K562 (cell line): Measurements from ENCODE around the gene SCAP. TPM values are rescaled to one million over a fixed set of nuclear protein-coding genes. Genes with fewer than 3 reads are reported as not detected.
A peak's percentile ranks its signal among the peaks of the same experiment; 100 is the strongest.

Experiments
- BMI1 ChIP-seq: fragments of 150-350 bp; IDR thresholded peaks from 2 replicates; pipeline ENCODE4 v1.6.1; 2014; ENCODE audit warnings: low read length
- CSDE1 ChIP-seq, 2 experiments: fragments of 450-650 bp; IDR thresholded peaks; 2 replicates each; pipeline ENCODE4 v1.6.1; 2016; ENCODE audit warnings: mild to moderate bottlenecking in 1 of 2
- E2F5 ChIP-seq: sonication (generic); formaldehyde crosslinking; IDR thresholded peaks from 2 replicates; pipeline ENCODE4 v1.8.0; 2022; ENCODE audit warnings: mild to moderate bottlenecking, missing genetic modification reagents
- ELF2 ChIP-seq: fragments of 250-450 bp; sonication (Bioruptor Pico); IDR thresholded peaks from 2 replicates; pipeline ENCODE4 v1.5.0; 2021; ENCODE audit warnings: mild to moderate bottlenecking
- ELK1 ChIP-seq: sonication (generic); formaldehyde crosslinking; IDR thresholded peaks from 2 replicates; pipeline ENCODE4 v1.8.1; 2022; ENCODE audit warnings: missing genetic modification reagents
- GMEB1 ChIP-seq: fragments of 250-450 bp; sonication (Bioruptor Pico); IDR thresholded peaks from 2 replicates; pipeline ENCODE4 v1.4.0; 2020; ENCODE audit warnings: mild to moderate bottlenecking
- HMBOX1 ChIP-seq: sonication (generic); IDR thresholded peaks from 2 replicates; pipeline ENCODE4 v1.6.1; 2016
- JUN ChIP-seq, 2 experiments: sonication (generic) in 1 of 2; formaldehyde crosslinking in 1 of 2; IDR thresholded peaks; 2 replicates each; pipeline versions ENCODE4 v1.6.1 to v1.8.0; 2012 to 2022; ENCODE audit warnings: borderline replicate concordance in 2 of 2, mild to moderate bottlenecking in 2 of 2, improper control_type of control experiment in 1 of 2, low read depth in 1 of 2, low read length in 1 of 2, missing genetic modification reagents in 1 of 2
- JUND ChIP-seq, 2 experiments: IDR thresholded peaks; 2 replicates in 1 of 2; 3 replicates in 1 of 2; pipeline ENCODE4 v1.6.1; 2011; ENCODE audit warnings: borderline replicate concordance in 2 of 2, low read depth in 2 of 2, low read length in 2 of 2, improper control_type of control experiment in 1 of 2, missing biosample characterization in 1 of 2, missing genetic modification characterization in 1 of 2, missing genetic modification reagents in 1 of 2
- KLF1 ChIP-seq: fragments of 450-650 bp; IDR thresholded peaks from 2 replicates; pipeline ENCODE4 v1.6.1; 2016; ENCODE audit warnings: missing genetic modification characterization, missing compliant biosample characterization
- MEF2D ChIP-seq: conservative IDR thresholded peaks from 2 replicates; pipeline ENCODE4 v1.6.1; 2016; ENCODE audit warnings: low read depth, missing genetic modification characterization, missing compliant biosample characterization
- MXI1 ChIP-seq: IDR thresholded peaks from 2 replicates; pipeline ENCODE4 v1.6.1; 2011; ENCODE audit warnings: low read depth, mild to moderate bottlenecking, improper control_type of control experiment, low read length
- PATZ1 ChIP-seq: fragments of 250-450 bp; sonication (Bioruptor Pico); IDR thresholded peaks from 2 replicates; pipeline ENCODE4 v1.5.0; 2020; ENCODE audit warnings: mild to moderate bottlenecking, borderline replicate concordance
- PHF20 ChIP-seq: fragments of 450-650 bp; IDR thresholded peaks from 2 replicates; pipeline ENCODE4 v1.6.1; 2018; ENCODE audit not compliant: partially characterized antibody
- SREBF1 ChIP-seq: fragments of 150-350 bp; IDR thresholded peaks from 2 replicates; pipeline ENCODE4 v1.6.1; 2014; ENCODE audit warnings: antibody characterized with exemption, low read depth, low read length, borderline replicate concordance
- TAF9B ChIP-seq: fragments of 450-650 bp; IDR thresholded peaks from 2 replicates; pipeline ENCODE4 v1.6.1; 2018; ENCODE audit warnings: mild to moderate bottlenecking; ENCODE audit not compliant: partially characterized antibody
- ZFP36 ChIP-seq: fragments of 150-350 bp; IDR thresholded peaks from 2 replicates; pipeline ENCODE4 v1.6.1; 2018; ENCODE audit warnings: low read length, low read depth; ENCODE audit not compliant: partially characterized antibody
- ZNF436 ChIP-seq: fragments of 250-450, 450-650 bp; sonication (Bioruptor Pico); formaldehyde crosslinking; IDR thresholded peaks from 2 replicates; pipeline ENCODE4 v1.7.0; 2020; ENCODE audit warnings: mild to moderate bottlenecking
- polyA plus RNA-seq, 8 experiments: library from polyadenylated mRNA; depleted of rRNA in 4 of 8; stranded (reverse) in 5 of 8; unstranded in 3 of 8; fragments of >200 nt; fragmentation: Nextera tagmentation in 2 of 8; fragmentation: Illumina TruSeq in 1 of 8; extraction: Ambion mirVana in 2 of 8; extraction: Trizol in 1 of 8; gene quantifications; 2 replicates each; pipeline versions ENCODE4 v1.2.1 to v1.2.3, GENCODE V29; 2011 to 2014; ENCODE audit warnings: inconsistent platforms in 1 of 8, missing spikeins in 1 of 8
- total RNA-seq, 7 experiments: library from RNA; depleted of rRNA in 6 of 7; stranded (reverse); fragments of >200 nt in 6 of 7; fragmentation: Illumina TruSeq in 2 of 7; extraction: Trizol in 2 of 7; gene quantifications; 2 replicates each; pipeline versions ENCODE4 v1.2.1 to v1.2.3, GENCODE V29; 2011 to 2021; ENCODE audit warnings: low replicate concordance in 1 of 7

SCAP gene
- total and polyA plus RNA-seq, 9 of the 15 experiments (the other 6 are each of a cell fraction or from before 2014, with no cell fraction given) = 2.6 to 104 (median 37.8) TPM

- TF ChIP-seq JUN (IDR thresholded peaks at IDR 0.05; ENCODE audit: borderline replicate concordance, low read depth, low read length) (peak; percentile 40; the same call in 1 of the 2 replicates), JUN (CRISPR knock-in tag; IDR thresholded peaks at IDR 0.05; ENCODE audit: borderline replicate concordance) (0 out of 2 replicates have a peak, but pooled peaks have one; percentile 43), E2F5 (CRISPR knock-in tag) (peak; percentile 76; the same call in 1 of the 2 replicates), ZNF436 (no peak), ELK1 (CRISPR knock-in tag) (no peak), PATZ1 (CRISPR knock-in tag) (no peak), MXI1 (peak; percentile 62; the same call in 1 of the 2 replicates), SREBF1 (no peak), KLF1 (tag) (no peak; the same call in 1 of the 2 replicates), PHF20 (no peak), JUND (IDR thresholded peaks at IDR 0.05; ENCODE audit: borderline replicate concordance, low read depth, low read length) (peak; percentile 59; the same call in 1 of the 2 replicates), JUND (tag; IDR thresholded peaks at IDR 0.05; ENCODE audit: borderline replicate concordance, low read depth, low read length) (peak; percentile 77; the same call in 2 of the 3 replicates), ZFP36 (no peak), MEF2D (tag) (no peak), TAF9B (no peak), ELF2 (CRISPR knock-in tag) (no peak), BMI1 (no peak), HMBOX1 (no peak; the same call in 1 of the 2 replicates), GMEB1 (CRISPR knock-in tag) (no peak), CSDE1 (IDR thresholded peaks at IDR 0.05) (no peak)
Measured at GRCh38 chr3:47522082-47522987, 46.6 kb upstream of the SCAP start (continued).
